Measurements from ENCODE around the gene MAP3K7.

MAP3K7 gene

GRCh38 chr6:90508753-90509152 lies 78.1 kb downstream of the MAP3K7 start:
- no peak for FAIRE-seq
- no peak for DNase-seq (ENCODE audit: insufficient read length, low spot score)
- TF ChIP-seq, protein P1, sequence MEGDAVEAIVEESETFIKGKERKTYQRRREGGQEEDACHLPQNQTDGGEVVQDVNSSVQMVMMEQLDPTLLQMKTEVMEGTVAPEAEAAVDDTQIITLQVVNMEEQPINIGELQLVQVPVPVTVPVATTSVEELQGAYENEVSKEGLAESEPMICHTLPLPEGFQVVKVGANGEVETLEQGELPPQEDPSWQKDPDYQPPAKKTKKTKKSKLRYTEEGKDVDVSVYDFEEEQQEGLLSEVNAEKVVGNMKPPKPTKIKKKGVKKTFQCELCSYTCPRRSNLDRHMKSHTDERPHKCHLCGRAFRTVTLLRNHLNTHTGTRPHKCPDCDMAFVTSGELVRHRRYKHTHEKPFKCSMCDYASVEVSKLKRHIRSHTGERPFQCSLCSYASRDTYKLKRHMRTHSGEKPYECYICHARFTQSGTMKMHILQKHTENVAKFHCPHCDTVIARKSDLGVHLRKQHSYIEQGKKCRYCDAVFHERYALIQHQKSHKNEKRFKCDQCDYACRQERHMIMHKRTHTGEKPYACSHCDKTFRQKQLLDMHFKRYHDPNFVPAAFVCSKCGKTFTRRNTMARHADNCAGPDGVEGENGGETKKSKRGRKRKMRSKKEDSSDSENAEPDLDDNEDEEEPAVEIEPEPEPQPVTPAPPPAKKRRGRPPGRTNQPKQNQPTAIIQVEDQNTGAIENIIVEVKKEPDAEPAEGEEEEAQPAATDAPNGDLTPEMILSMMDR (IDR thresholded peaks at IDR 0.05; ENCODE audit: insufficient read depth, missing control alignments) = no peak

- TF ChIP-seq, protein P1 (IDR thresholded peaks at IDR 0.05; ENCODE audit: insufficient read depth, missing control alignments) = no peak
- DNase-seq (ENCODE audit: insufficient read length, low spot score) (no peak), FAIRE-seq (no peak)
Measured at GRCh38 chr6:90502866-90503407, 83.9 kb downstream of the MAP3K7 start.

- TF ChIP-seq, protein P1 (IDR thresholded peaks at IDR 0.05; ENCODE audit: insufficient read depth, missing control alignments) = no peak
- no peak for DNase-seq (ENCODE audit: insufficient read length, low spot score)
- FAIRE-seq = no peak
Measured at GRCh38 chr6:90502381-90502780, 84.5 kb downstream of the MAP3K7 start.

DNA sequence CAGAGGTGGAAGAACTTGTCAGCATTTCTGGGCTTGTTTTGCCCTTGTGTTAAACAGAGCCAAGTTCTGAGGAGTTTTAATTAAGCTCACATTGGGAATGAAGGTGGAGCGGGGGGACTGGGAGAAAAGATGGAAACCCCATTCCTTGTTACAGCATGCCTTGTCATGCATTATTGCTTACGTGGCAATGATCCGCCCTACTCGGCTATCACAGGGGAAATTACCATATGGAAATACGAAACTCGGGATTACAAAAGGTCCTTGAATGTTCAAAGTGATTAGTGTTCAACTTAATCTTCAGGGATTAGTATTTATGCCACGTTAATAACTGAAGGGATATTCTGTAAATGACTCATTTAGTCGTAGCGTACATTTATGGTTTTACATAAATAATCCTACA lies 86.4 kb downstream of the MAP3K7 start:
- no peak for DNase-seq (ENCODE audit: insufficient read length, low spot score)
- FAIRE-seq = peak; percentile 96
- TF ChIP-seq, protein P1 (IDR thresholded peaks at IDR 0.05; ENCODE audit: insufficient read depth, missing control alignments) = no peak

GRCh38 chr6:90497411-90497810 lies 89.5 kb downstream of the MAP3K7 start:
- no peak for DNase-seq (ENCODE audit: insufficient read length, low spot score)

GRCh38 chr6:90496258-90497016 lies 90.4 kb downstream of the MAP3K7 start:
- TF ChIP-seq, protein P1 (IDR thresholded peaks at IDR 0.05; ENCODE audit: insufficient read depth, missing control alignments) = no peak
- no peak for DNase-seq (ENCODE audit: insufficient read length, low spot score)
- FAIRE-seq = no peak

More at GRCh38 chr6:90497411-90497810, 89.5 kb downstream of the MAP3K7 start:
- no peak for FAIRE-seq
- TF ChIP-seq, protein P1 (IDR thresholded peaks at IDR 0.05; ENCODE audit: insufficient read depth, missing control alignments) = no peak

DNA sequence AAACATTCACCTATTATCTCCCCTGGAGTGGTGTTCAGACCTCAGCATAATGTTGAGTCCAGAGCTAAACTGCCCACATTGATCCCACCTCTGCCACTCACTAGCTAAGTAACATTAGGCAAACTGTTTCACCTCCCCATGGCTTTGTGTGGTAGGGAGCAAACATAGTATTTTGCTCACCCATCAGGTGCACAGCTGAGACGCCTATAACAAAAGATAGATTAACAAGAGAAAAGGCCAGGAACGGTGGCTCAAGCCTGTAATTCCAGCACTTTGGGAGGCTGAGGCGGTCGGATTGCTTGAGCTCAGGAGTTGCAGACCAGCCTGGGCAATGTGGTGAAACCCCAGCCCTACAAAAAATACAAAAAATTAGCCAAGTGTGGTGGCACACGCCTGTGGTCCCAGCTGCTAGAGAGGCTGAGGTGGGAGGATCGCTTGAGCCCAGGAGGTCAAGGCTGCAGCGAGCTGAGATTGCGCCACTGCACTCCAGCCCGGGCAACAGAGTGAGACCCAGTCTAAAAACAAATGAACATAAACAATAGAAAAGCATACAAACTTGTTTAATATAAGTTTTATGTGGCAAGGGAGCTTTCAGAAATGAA lies 91.6 kb downstream of the MAP3K7 start:
- DNase-seq (ENCODE audit: insufficient read length, low spot score) (no peak), FAIRE-seq (no peak)
- TF ChIP-seq, protein P1 (IDR thresholded peaks at IDR 0.05; ENCODE audit: insufficient read depth, missing control alignments) = no peak
